ENCODE measurements around the gene RAB8B.

The RAB8B gene

GRCh38 chr15:63299943-63300575 is 110.7 kb downstream of the RAB8B start:
- H3K4me3 ChIP-seq (ENCODE audit: low read depth, low read length) = no peak overlapping the region
- no peaks in the 10 kb centered on the region for H3K36me3 ChIP-seq (ENCODE audit: control insufficient read depth, insufficient read depth, low read length)
- H3K9ac ChIP-seq = no peak overlapping the region
- no peak overlapping the region for H3K4me2 ChIP-seq (ENCODE audit: low read length)
- no peaks in the 10 kb centered on the region for H3K27me3 ChIP-seq (ENCODE audit: control insufficient read depth, insufficient read depth, low read length)
- H3K4me1 ChIP-seq = no peaks in the 10 kb centered on the region
- TF ChIP-seq, protein P1, sequence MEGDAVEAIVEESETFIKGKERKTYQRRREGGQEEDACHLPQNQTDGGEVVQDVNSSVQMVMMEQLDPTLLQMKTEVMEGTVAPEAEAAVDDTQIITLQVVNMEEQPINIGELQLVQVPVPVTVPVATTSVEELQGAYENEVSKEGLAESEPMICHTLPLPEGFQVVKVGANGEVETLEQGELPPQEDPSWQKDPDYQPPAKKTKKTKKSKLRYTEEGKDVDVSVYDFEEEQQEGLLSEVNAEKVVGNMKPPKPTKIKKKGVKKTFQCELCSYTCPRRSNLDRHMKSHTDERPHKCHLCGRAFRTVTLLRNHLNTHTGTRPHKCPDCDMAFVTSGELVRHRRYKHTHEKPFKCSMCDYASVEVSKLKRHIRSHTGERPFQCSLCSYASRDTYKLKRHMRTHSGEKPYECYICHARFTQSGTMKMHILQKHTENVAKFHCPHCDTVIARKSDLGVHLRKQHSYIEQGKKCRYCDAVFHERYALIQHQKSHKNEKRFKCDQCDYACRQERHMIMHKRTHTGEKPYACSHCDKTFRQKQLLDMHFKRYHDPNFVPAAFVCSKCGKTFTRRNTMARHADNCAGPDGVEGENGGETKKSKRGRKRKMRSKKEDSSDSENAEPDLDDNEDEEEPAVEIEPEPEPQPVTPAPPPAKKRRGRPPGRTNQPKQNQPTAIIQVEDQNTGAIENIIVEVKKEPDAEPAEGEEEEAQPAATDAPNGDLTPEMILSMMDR (IDR thresholded peaks at IDR 0.05) = no peak
- H2AFZ ChIP-seq = no peak overlapping the region
- no peak overlapping the region for H3K27ac ChIP-seq
- no peaks in the 10 kb centered on the region for H3K79me2 ChIP-seq
- no peaks in the 10 kb centered on the region for H3K9me3 ChIP-seq (ENCODE audit: control insufficient read depth, low read length)

DNA sequence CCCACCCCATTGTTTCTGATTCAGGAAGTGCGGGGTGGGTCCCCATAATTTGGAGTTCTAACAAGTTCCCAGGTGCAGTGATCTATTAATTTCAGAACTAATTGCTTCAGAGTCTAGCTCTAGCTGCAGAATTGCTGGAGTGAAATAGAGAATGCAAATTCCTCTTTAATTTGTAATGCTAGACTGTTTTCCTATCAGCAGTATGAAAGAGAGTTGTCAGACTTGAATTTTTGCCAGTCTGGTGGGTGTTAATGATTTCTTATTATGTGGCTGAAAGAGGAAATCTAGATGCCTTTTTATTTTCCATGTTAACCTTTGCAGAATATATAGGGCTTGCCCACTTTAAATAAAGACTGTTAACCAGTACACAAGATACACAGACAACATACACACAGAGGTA is 111.7 kb downstream of the RAB8B start:
- Histone ChIP-seq H3K9me3 (ENCODE audit: control insufficient read depth, low read length) (no peaks in the 10 kb centered on the region), H3K79me2 (no peaks in the 10 kb centered on the region), H3K27me3 (ENCODE audit: control insufficient read depth, insufficient read depth, low read length) (no peaks in the 10 kb centered on the region), H3K4me1 (no peaks in the 10 kb centered on the region), H3K36me3 (ENCODE audit: control insufficient read depth, insufficient read depth, low read length) (no peaks in the 10 kb centered on the region), H3K4me3 (ENCODE audit: low read depth, low read length) (no peak overlapping the region), H2AFZ (no peak overlapping the region), H3K4me2 (ENCODE audit: low read length) (no peak overlapping the region), H3K9ac (no peak overlapping the region), H3K27ac (no peak overlapping the region)
- TF ChIP-seq, protein P1 (IDR thresholded peaks at IDR 0.05) = no peak

DNA sequence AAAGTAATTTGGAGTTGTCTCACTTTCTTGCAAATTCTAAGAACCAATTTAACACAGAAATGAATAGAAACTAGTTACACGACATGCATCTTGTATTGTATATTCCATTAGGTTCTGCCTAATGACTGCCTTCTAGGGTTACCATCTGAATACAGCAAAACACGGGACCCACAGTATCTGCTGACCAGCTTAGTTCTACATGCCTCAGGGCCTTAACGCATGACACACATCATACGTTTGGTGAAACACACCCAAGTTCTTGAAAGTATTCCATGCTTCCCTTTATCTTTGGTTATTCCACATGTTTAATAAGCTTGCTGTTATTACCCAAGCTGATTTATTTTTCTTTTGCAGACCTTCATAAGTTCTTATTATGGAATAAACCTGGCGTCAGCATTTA is 115.9 kb downstream of the RAB8B start:
- Histone ChIP-seq H3K9ac (no peak overlapping the region), H2AFZ (no peak overlapping the region), H3K27me3 (ENCODE audit: control insufficient read depth, insufficient read depth, low read length) (no peaks in the 10 kb centered on the region), H3K4me1 (no peaks in the 10 kb centered on the region), H3K27ac (no peak overlapping the region), H3K4me3 (ENCODE audit: low read depth, low read length) (no peak overlapping the region), H3K79me2 (no peaks in the 10 kb centered on the region), H3K9me3 (ENCODE audit: control insufficient read depth, low read length) (no peaks in the 10 kb centered on the region), H3K36me3 (ENCODE audit: control insufficient read depth, insufficient read depth, low read length) (no peaks in the 10 kb centered on the region), H3K4me2 (ENCODE audit: low read length) (no peak overlapping the region)
- TF ChIP-seq, protein P1 (IDR thresholded peaks at IDR 0.05) = no peak

DNA sequence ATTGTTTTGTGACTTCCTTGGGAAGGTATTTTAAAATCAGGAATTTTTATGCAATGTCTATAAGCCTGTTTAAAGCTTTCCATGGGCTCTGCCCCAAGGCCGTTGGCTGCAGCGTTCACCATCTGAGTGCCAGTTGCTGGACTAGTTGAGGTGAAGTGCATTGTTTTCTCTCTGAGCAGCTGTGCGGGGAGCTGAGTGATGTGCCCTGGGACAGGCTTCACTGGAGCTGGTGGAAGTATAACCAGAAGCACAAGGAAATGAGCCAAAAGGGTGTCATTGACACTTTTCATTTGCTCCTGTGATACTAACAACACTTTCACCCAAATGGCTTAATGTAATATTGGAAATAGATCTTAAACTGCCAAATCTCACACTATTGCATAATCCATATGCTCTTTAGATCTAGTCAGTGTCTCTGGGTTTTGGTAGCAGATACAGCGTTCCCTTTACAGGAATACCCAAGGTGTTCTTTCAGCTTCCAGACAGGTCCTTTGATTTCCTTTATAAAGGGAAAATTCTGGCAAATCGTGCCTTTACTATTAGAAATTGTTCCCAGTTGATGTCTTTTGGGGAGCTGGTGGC is 117.2 kb downstream of the RAB8B start:
- Histone ChIP-seq H3K79me2 (no peaks in the 10 kb centered on the region), H3K27ac (no peak overlapping the region), H3K27me3 (ENCODE audit: control insufficient read depth, insufficient read depth, low read length) (no peaks in the 10 kb centered on the region), H3K4me2 (ENCODE audit: low read length) (no peak overlapping the region), H3K4me3 (ENCODE audit: low read depth, low read length) (no peak overlapping the region), H3K4me1 (no peaks in the 10 kb centered on the region), H2AFZ (no peak overlapping the region), H3K36me3 (ENCODE audit: control insufficient read depth, insufficient read depth, low read length) (no peaks in the 10 kb centered on the region), H3K9ac (no peak overlapping the region), H3K9me3 (ENCODE audit: control insufficient read depth, low read length) (no peaks in the 10 kb centered on the region)
- TF ChIP-seq, protein P1 (IDR thresholded peaks at IDR 0.05) = no peak

DNA sequence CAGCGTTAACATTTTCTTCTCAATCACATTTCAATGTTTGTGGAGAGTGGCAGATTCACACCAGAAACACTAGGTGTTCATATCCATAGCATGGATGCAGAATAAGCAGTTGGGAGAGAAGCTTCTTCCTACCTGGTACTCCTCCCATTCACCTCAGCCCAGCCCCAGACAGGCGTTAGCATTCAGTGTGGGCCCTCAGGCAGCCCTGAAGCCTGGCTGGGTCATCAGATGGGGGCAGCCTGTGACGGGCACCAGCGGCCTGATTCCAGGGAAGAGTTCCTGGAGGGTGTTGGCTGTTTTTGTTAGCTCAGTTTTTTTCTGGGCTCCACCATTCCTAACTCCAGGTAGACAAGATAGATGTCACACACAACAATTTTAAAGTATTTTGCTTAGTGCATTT is 119.1 kb downstream of the RAB8B start:
- Histone ChIP-seq H2AFZ (no peak overlapping the region), H3K9me3 (ENCODE audit: control insufficient read depth, low read length) (no peaks in the 10 kb centered on the region)
- TF ChIP-seq, protein P1 (IDR thresholded peaks at IDR 0.05) = no peak

More for the DNA sequence above, 119.1 kb downstream of the RAB8B start:
- H3K9ac ChIP-seq = no peak overlapping the region
- no peaks in the 10 kb centered on the region for H3K79me2 ChIP-seq
- no peaks in the 10 kb centered on the region for H3K4me1 ChIP-seq
- H3K27me3 ChIP-seq (ENCODE audit: control insufficient read depth, insufficient read depth, low read length) = no peaks in the 10 kb centered on the region
- no peaks in the 10 kb centered on the region for H3K36me3 ChIP-seq (ENCODE audit: control insufficient read depth, insufficient read depth, low read length)
- no peak overlapping the region for H3K27ac ChIP-seq
- no peak overlapping the region for H3K4me3 ChIP-seq (ENCODE audit: low read depth, low read length)
- H3K4me2 ChIP-seq (ENCODE audit: low read length) = no peak overlapping the region
